Loucy (cell line): ENCODE results near the gene ALPK1.

Experiments used
- EZH2phosphoT487 ChIP-seq: fragments of 200-600 bp; IDR thresholded peaks from 2 replicates; pipeline ENCODE4 v1.6.1; 2018; ENCODE audit warnings: antibody characterized with exemption, mild to moderate bottlenecking, moderate library complexity, borderline replicate concordance
- TF ChIP-seq, protein P1 (sequence below): fragments of 200-600 bp; sonication (generic); conservative IDR thresholded peaks from 2 replicates; pipeline ENCODE4 v1.5.1; 2014; ENCODE audit warnings: mild to moderate bottlenecking, antibody characterized with exemption, low read length

DNA sequence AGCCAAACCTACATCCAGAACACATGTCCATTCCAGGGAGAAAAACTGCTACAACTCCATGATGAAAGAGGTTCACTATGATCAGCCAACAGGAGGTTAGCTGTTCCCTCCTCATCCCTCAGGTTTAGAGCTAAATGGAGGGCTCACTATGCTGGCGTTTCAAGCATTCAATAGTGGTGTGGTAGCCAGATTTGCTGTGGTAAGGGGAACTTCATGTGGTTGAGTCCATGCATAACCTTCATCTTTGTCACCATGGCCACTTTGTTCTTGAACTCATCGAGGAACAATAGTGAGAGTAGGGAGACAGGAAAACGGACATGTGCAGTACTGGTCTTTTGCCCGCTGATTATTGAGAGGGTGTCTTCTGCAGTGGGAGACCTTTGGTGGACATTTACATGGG, 33.8 kb downstream of the ALPK1 start:
- TF ChIP-seq, protein P1, sequence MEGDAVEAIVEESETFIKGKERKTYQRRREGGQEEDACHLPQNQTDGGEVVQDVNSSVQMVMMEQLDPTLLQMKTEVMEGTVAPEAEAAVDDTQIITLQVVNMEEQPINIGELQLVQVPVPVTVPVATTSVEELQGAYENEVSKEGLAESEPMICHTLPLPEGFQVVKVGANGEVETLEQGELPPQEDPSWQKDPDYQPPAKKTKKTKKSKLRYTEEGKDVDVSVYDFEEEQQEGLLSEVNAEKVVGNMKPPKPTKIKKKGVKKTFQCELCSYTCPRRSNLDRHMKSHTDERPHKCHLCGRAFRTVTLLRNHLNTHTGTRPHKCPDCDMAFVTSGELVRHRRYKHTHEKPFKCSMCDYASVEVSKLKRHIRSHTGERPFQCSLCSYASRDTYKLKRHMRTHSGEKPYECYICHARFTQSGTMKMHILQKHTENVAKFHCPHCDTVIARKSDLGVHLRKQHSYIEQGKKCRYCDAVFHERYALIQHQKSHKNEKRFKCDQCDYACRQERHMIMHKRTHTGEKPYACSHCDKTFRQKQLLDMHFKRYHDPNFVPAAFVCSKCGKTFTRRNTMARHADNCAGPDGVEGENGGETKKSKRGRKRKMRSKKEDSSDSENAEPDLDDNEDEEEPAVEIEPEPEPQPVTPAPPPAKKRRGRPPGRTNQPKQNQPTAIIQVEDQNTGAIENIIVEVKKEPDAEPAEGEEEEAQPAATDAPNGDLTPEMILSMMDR = no peak
- no peak for TF ChIP-seq EZH2phosphoT487
